ENCODE data around the gene PIGH.
"Not testable (repeated sequence)": the region's sequence is repeated elsewhere in the genome, so short reads cannot be mapped to it uniquely, and the experiment has no call there.

Gene PIGH, protein sequence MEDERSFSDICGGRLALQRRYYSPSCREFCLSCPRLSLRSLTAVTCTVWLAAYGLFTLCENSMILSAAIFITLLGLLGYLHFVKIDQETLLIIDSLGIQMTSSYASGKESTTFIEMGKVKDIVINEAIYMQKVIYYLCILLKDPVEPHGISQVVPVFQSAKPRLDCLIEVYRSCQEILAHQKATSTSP

DNA sequence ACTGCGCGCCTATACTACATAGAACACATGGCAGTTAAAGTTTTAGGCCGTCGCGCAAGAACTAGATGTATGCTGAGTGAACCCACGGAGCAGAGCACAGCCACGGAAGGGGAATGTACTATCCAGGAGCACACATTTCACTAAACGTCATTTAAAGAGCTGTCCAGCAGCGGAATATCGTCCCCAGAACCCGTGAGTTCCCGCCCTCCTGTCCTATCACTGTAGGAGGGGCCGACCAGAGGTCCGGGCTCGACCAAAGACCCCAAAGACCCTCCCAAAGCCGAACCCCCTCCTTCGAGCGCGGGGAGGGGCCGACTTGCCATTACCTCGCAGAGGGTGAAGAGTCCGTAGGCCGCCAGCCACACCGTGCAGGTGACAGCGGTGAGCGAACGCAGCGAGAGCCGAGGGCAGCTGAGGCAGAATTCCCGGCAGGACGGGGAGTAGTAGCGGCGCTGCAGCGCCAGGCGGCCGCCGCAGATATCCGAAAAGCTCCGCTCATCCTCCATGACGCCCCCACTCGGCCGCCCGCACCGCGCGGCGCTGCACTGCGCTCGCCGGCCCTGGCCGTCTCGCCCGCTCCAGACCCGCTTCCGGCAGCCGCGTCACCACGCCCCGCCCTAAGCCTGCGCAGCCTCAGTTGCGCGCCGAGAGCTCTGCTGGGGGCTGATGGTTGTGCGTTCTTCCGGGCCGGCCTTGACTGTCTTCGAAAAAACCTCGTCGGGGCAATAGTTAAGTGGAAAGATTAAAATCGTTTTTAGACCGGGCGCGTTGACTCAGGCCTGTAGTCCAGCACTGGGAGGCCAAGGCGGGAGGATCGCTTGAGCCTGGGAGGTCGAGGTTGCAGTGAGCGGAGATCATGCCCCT lies at the start of gene PIGH:
TSS of gene PIGH (minus strand) at position 571 of the 864 bp plus-strand sequence. CDS start at position 506, 65 bp downstream.
- peak; percentile 88 for DNase-seq

DNA sequence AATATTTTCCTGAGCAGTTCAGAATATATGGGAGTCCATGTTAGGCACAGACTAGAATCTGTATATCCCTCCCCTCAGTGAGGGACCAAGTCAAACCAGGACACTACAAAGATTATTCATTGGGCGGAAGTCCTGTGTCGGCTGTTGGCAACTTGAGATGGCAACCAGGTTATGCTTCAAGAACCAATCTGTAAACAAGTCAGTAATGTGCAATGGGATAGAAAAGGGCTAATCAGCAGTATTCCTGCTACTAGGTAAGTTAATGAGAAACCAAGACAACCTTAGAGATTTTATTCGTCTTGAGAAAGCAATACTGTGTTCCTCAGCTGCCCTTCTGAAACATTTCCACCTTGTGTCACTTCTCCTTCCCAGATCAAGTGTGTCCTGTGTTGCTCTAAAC lies 46.1 kb upstream of the PIGH start:
- DNase-seq = no peak

DNA sequence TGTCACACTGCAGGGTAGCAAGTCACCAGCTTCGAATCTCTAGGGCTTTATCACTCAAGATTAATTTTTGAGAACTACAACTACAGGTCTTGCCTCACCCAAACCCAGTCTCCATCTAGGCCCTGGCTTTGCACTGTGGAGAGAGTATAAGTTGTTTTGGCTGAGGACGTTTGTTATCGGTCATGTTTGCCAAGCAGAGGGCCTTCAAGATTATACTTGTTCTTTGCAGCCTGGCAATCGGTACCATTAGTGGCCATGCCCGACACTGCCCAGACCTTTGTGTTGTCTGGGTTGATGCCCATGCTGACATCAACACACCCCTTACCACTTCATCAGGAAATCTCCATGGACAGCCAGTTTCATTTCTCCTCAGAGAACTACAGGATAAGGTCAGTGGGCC lies 45.3 kb upstream of the PIGH start:
- no peak for DNase-seq

DNA sequence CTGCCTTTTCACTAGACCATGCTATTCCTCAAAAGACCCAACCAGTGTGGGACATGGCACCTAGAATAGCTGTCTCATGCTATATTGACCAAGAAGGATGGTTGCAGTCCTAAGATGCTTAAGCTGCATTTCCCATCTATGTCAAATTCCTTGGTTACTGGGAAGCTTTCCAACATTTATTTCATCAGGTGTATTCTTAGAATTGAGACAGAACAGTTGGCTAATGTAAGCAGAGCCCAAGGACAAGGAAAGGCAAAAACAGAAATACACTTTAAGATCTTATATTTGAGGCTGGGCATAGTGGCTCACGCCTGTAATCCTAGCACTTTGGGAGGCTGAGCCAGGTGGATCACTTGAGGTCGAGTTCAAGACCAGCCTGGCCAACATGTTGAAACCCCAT lies 44.4 kb upstream of the PIGH start:
- no peak for DNase-seq

DNA sequence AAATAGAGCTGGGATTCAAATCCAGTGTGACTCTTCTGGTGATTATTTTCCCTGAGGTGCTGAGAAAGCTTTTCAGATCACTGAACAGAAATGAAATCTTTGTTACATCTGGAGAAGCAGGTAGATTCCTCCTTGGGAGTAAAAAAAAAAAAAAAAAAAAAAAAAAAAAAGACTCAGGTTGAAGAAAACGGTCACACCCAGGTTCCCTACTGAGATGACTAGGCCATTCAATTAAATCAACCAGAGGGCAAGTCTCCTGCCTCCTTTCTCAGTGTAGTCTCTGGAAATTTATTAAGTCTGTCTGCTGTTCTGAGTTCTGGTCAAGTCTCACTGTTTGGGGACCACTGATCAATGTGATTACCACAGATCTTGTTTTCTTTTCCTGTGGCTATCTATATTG lies 43.6 kb upstream of the PIGH start:
- no peak for DNase-seq

DNA sequence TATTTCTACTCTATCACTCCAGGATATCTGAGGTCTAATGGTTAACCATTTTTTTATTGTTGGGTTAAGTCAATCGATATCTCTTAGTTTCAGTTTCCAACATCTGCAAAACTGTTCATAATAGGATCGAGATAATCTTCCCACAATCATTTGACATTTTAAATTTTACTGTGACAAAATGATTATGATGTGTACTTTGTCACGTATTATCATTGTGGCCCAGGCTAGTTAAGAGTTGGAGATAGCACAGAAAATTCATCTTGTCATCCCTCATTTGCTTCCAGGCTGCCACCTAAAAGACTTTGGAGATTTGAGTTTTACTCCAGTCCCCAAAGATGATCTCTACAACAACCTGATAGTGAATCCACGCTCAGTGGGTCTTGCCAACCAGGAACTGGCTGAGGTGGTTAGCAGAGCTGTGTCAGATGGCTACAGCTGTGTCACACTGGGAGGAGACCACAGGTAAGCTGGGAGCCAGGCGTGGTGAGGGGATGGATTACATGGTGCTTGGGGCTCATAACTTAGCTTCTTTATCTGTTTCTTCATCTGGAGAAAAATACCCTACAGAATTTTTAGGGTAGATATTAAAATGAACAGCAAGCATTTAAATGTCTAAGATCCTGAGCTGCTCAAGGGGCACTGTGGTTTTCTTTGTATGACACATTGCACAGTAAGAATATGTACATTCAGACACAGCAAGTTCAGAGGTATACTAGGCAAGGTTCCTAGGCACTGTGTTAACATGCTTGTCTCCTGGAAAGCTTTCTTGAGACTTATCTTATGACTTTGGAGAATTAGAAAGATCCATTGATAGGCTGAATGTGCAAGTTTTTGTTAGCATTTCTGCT lies 42.1 kb upstream of the PIGH start:
- no peak for DNase-seq

DNA sequence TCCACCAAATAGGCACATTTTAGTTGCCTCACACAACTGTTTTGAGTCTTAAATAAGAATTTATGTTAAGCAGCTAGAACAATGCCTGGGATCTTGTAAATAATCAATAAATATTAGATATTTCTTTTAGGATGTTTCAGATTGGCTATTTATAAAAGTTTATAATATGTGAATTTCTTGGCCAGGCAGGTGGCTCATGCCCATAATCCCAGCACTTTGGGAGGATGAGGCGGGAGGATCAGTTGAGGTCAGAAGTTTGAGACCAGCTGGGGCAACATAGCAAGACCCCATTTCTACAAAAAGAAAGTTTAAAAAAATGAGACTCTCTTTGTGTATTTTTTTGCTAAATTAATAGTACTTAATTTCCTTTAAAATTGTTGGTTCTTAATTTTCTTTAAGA lies 41.4 kb upstream of the PIGH start:
- no peak for DNase-seq

DNA sequence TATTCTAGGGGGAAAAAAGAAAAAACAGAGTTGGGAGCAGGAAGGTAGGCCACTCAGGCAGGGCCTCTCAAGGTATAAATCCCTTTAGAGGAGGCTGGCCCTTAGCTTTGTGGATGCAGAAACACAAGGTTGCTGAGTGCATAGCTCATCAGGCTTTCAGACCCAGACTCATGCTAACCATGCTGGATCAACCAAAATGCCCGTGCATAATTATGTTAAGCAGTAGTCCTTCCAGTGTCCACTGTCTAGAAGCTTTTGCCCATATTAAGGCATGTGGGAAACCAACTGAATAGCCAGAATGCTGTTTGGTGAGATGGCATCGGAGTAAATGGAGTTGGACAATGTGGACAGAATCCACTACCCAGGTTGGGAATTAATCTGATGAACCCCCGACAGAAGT lies 38.6 kb upstream of the PIGH start:
- DNase-seq = no peak

DNA sequence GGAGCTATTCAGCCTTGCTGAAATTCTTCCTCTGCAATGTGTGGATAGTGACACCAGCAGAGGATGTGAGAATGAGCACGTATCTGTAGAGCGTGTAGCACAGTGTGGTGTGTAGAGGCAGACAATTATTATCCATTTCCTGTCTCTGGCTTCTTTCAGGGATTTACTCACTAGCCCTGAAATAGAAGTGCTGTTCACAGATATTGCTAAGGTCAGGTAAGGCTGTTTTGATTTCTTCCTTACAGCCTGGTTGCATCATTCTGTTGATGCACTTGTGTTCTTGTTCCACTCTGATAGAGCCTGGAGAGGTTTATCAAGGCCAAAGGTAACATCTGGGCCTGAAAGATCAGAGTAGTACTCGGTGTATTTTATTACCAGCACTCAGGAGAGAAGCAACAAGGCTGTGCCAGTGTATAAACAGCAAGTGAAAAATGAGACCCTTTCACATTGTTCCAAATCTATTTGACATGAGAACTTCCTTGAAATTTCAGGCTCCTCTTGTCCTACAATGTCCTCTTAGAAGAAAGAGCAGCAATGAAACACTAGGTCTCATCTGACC lies 36.4 kb upstream of the PIGH start:
- no peak for DNase-seq

DNA sequence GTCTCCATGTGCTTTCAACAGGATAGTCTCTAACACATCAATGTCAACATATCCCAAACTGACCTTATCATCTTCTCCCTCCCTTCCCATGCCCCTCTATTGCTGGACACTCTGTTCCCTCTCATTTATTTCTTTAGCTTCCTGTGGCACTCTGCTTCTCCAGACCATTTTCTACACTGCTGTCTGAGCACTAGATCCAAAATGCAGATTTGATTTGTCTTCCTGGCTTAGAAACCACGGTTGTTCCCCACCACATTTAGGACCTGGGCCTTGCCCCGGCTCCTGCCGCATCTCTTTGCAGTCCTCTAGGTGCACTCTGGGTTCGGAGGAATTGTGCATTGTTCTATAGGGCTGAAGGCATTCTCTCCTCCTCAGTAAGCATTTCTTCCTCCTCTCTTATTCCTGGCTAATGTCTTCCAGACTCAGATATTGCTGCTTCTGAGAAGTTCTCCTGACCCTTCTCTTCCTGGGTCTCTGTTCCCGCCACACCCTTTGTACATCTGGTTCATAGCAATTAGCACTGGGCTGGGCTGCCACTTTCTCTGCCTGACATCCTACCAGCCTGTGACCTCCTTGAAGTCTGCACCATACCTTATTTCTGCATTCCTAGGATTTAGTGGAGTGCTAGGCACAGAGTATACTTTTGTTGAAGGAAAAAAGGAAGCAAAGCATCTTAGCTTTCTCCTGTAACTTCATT lies 33.5 kb upstream of the PIGH start:
- DNase-seq = no peak

DNA sequence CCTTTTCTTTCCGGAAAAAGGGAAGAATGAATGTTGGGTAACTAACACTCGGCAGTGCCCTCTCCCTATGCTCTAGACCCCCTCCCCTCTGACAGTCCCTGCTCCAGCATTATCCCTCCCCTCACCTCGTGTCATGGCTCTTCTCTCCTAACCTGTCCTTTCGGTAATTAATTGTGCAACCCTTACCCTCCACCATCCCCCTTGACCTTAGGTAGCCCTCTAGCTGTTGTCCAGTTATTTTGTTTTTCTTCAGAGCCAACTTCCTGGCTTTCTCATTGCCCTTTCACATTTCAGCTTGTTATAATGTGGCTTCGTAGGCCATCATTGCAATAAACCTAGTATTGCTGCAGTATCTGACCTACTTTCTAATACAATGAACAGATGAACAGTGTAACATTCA lies 30.9 kb upstream of the PIGH start:
- DNase-seq = no peak

DNA sequence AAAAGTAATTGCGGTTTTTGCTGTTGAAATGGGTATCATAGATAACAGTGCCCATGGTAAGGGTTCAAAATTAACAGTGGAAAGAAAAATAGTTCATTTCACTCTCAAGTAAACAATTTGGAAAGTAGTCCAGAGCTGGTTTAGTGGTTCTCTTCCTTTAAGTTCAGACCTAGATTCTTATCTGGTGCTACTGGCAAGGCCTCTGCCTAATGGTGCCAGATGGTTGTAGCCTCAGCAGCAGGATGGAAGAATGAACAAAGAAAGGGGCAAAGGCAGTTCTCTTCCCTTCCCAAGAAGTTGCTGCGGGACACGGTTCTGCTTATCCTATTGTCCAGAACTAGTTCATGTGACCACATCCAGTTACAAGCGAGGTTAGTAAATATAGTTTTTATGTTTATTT lies 30.1 kb upstream of the PIGH start:
- DNase-seq = no peak

DNA sequence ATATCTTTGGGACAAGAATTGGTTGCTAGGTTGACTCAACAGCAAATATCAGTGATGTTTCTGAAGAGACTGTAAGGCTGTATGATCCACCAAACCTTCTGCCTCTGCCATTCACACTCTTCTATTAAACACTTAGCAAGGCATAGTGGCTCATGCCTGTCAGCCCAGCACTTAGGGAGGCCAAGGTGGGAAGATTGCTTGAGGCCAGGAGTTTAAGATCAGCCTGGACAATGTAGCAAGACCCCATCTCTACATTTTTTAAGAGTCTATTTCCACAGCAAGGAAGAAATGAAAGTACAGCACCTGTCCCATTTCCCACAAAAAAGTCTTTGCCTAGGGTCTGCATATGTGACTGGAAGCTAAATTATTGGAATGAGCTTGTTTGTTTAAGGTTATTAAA lies 27.5 kb upstream of the PIGH start:
- DNase-seq = no peak

DNA sequence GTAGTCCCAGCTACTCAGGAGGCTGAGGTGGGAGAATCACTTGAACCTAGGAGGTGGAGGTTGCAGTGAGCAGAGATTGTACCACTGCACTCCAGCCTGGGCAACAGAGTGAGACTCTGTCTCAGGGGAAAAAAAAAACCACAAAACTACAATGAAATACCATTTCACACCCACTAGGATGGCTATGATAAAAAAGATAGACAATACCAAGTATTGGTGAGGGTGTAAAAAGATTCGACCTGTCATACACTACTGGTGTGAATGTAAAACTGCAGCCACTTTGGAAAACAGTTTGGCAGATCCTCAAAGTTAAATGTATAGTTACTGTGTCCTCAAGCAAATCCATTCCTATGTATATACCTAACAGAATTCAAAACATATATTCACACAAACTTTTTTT lies 26.1 kb upstream of the PIGH start:
- DNase-seq = not testable (repeated sequence)

DNA sequence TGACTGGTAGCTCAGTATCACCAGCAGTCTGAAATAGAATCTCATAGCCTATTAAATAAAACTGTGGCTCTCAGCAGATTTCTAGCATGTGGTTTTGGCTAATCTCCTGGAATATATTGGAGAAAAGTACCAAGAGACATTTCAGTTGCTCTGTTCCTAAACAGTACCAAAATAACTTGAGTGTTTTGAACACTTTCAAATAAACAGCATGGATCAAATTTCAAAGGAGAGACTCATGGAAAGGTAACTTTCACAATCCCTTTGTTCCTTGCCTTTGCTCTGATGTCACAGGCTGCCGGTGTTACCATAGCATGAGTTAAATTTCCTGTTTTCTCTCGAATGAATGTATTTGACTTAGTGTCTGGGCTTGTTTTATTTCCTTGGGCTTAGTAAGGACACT lies 23.0 kb upstream of the PIGH start:
- no peak for DNase-seq

DNA sequence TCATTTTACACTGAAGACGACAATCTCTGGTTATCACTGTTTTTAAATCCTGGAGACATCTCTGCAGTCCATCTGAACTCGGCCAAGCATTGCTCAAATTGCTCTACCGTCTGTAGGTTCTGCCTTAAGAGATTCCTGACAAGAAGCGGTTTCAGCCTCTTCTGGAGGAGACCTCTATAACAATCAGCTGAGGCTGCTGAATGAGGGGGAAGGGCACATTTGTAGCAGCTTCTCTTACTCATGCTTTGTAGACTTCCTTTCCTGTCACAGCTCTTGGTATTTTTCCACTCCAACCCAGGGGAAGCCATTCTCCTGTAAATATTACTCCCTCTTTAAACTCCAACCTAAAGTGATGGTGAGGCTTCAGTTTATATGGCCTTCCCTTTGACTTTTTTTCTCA lies 22.6 kb upstream of the PIGH start:
- DNase-seq = no peak

DNA sequence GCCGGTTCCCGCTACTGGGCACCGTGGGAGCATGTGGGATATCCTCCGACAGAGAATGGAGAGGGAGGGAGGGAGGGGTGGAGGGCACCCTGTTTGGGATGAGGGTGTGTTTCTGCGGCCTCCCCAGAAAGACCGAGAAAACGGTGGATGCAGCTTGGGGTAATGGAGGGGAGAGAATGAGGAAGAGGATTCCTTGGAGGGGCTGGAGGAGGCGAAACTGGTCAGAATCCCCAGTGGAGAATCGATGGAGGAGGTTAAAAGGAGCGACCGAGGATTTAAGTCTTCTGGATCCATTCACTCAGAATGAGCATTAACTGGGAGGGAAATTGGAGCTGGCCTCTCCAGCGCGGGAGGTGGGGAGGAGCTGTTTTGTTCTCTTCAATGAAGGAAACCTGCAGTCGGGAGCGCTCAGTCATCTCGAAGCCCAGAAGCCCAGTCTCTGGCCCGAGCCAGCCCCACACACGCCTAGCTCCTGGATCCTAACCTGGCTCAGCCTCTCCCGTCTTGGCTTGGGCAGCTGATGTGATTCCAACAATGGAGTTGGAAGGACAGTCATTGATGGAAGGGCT lies 20.2 kb upstream of the PIGH start:
- no peak for DNase-seq

DNA sequence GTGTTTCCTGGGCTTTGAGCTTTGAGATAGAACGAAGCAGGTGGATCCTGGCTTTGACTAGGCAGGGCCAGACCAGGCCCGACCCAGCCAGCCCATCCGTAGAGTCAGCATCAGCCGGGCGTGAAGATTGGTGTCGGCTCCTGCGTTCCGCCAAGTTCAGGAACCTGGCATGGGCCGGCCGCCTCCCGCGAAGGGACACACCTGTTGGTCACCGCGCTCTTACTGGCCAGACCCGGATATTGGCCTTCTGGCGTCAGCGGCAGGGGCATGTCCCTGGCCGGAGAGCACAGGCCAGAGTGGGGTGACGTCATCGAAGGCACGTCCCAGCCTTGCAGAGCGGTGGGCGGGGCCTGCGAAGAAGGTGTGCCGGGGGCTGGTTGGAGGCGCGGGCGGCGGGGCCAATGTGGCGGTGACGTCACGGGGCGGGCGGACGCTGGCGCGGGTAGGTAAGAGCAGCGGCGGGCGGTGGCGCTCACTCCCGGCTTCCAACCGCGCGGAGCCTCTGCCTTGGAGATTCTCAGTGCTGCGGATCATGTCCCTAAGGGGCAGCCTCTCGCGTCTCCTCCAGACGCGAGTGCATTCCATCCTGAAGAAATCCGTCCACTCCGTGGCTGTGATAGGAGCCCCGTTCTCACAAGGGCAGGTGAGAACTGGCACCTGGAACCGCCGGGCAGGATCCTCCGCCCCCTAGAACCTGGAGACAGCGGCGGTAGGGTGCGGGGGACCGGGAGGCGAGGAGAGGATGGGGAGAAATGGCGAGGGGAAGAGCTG lies 19.6 kb upstream of the PIGH start, which contains the start of gene ARG2:
TSS of gene ARG2 (plus strand) at position 475 of the 771 bp plus-strand sequence. CDS start at position 533, 58 bp downstream.
- DNase-seq = peak; percentile 65

DNA sequence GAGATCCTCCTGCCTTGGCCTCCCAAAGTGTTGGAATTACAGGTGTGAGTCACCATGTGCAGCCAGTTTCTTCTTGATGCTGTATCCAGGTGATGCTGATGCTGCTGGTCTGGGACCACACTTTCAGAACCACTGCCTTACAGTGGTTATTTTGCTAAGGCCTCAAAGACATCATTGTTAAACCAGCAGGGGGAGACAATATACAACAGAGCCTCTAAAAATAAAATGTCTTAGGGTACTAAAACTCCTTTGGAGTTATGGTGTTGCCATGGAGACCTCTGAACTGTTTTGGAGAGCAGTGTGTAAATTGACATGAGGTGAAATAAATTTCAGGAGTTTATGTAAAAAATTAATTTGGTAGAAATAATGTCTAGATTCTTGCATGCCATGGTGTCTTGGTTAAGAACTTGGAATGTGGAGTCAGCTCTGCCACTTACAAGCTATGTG lies 18.6 kb upstream of the PIGH start:
- DNase-seq = peak; percentile 84

DNA sequence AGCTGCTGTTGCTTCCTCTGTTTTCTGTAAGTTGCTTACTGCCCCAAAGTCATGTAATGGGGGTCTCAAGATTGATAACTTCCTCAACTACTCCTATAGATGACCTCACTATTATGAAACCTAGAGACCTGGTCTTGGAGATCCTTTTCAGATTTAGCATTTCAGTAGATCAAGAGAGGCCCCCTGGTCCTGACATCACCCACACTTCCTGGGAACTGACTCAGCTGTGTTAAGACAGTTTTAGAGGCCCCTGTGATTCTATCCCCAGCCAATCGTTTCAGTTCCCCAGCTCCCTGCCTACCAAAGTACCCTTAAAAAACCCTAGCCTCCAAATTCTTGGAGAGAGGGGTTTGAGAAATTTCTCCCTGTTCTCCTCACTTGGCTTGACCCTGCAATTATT lies 10.4 kb upstream of the PIGH start:
- DNase-seq = no peak

DNA sequence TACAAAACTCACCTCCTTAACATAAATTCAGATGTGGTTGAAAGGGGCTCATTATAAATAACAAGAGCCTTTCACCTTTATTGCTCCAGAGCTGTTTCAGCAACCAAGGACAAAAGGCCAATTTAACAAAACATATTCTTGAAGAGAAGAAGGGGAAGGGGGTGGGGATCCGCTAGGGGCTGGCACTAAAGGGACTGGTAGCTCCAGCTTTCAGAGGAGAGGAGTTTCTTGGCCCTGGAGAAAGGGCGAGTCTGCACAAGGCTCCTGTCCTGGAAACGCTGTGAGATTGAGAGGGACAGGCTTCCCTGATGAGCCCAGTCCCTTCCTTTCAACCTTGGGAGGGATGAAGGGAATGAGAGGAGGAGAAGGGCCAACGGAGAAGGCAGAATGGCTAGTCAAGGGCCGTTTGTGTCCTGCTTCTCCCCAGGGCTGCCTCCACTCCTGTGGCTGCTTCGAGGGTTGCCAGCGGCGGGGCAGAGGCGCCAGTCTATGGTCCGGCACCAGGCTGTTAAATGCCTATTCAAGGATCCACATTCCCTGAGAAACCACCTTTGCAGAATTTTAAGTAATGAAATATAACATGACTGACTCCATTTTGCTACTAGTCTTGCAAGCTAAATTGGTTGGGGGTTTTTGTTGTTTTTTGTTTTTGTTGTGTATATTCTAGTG lies 9.7 kb upstream of the PIGH start:
- DNase-seq = no peak

All from NCI-H1694 treated with DMSO at 0.1 percent for 48 hours (cell line).